Jurkat, Clone E6-1 (cell line): ENCODE results near the gene HOXA7.

ENCODE experiments used
- DNase-seq: peaks from one replicate; pipeline ENCODE4 v3.0.0-alpha.2; 2011; ENCODE audit warnings: low read depth, low spot score
- H3K4me3 ChIP-seq: 2 replicates; pipeline ENCODE4 v1.5.1; 2011; ENCODE audit warnings: mild to moderate bottlenecking, low read length, control low read depth, moderate library complexity

The HOXA7 gene

GRCh38 chr7:27163288-27164044 is 7.0 kb upstream of the HOXA7 start:
- no peak for DNase-seq
- H3K4me3 ChIP-seq, result no peak overlapping the region

GRCh38 chr7:27162561-27163287 is 6.2 kb upstream of the HOXA7 start:
- no peak overlapping the region for H3K4me3 ChIP-seq
- DNase-seq, result no peak

GRCh38 chr7:27161721-27162560 is 5.5 kb upstream of the HOXA7 start:
- DNase-seq, result no peak
- H3K4me3 ChIP-seq, result no peak overlapping the region

GRCh38 chr7:27161214-27161720 is 4.8 kb upstream of the HOXA7 start:
- H3K4me3 ChIP-seq, result peak overlapping the region; percentile 67
- DNase-seq, result no peak

- H3K4me3 ChIP-seq, result peak overlapping the region; percentile 67
- DNase-seq, result peak; percentile 83
These were observed 4.2 kb upstream of the HOXA7 start for GRCh38 chr7:27160546-27161213.

- peak overlapping the region; percentile 67 for H3K4me3 ChIP-seq
- no peak for DNase-seq
These were observed 3.7 kb upstream of the HOXA7 start for GRCh38 chr7:27160145-27160545.

GRCh38 chr7:27159266-27160144 is 3.0 kb upstream of the HOXA7 start:
- DNase-seq, result no peak

GRCh38 chr7:27158436-27159265 is 2.2 kb upstream of the HOXA7 start:
- H3K4me3 ChIP-seq, result no peak overlapping the region
- DNase-seq, result no peak

More at GRCh38 chr7:27159266-27160144, 3.0 kb upstream of the HOXA7 start:
- no peak overlapping the region for H3K4me3 ChIP-seq

- H3K4me3 ChIP-seq, result no peak overlapping the region
- DNase-seq, result no peak
These were observed 1.4 kb upstream of the HOXA7 start for GRCh38 chr7:27157702-27158431.

GRCh38 chr7:27156916-27157701 is 634 bp upstream of the HOXA7 start:
- DNase-seq, result no peak
- peak overlapping the region; percentile 65 for H3K4me3 ChIP-seq

- H3K4me3 ChIP-seq, result peak overlapping the region; percentile 65
These were observed 513 bp downstream of the HOXA7 start for GRCh38 chr7:27155816-27156507.

GRCh38 chr7:27154901-27155815 is 1.3 kb downstream of the HOXA7 start:
- peak overlapping the region; percentile 65 for H3K4me3 ChIP-seq
- no peak for DNase-seq

More at GRCh38 chr7:27155816-27156507, 513 bp downstream of the HOXA7 start:
- peak; percentile 29 for DNase-seq

- no peak overlapping the region for H3K4me3 ChIP-seq
- no peak for DNase-seq
These were observed 2.1 kb downstream of the HOXA7 start for GRCh38 chr7:27154369-27154768.

GRCh38 chr7:27153526-27153925 is 2.9 kb downstream of the HOXA7 start:
- no peak overlapping the region for H3K4me3 ChIP-seq
- no peak for DNase-seq
